Osteocyte (in vitro differentiated cells): ENCODE data around the gene PRAC1. TPM values are rescaled to one million over a fixed set of nuclear protein-coding genes. Genes with fewer than 3 reads are reported as not detected.

Experiments used
- DNase-seq: peaks from one replicate; pipeline ENCODE4 v3.0.0; 2021; ENCODE audit warnings: mixed read lengths; ENCODE audit not compliant: unreplicated experiment; ENCODE audit errors: extremely low spot score
- H3K27ac Mint-ChIP-seq: one replicate; pipeline ENCODE4 v1.8.0; 2021; ENCODE audit warnings: mild to moderate bottlenecking, mixed read lengths; ENCODE audit not compliant: unreplicated experiment
- H3K27me3 Mint-ChIP-seq: one replicate; pipeline ENCODE4 v1.8.0; 2021; ENCODE audit warnings: mixed read lengths; ENCODE audit not compliant: unreplicated experiment
- H3K36me3 Mint-ChIP-seq: one replicate; pipeline ENCODE4 v1.8.0; 2021; ENCODE audit warnings: mixed read lengths; ENCODE audit not compliant: unreplicated experiment
- H3K4me1 Mint-ChIP-seq: one replicate; pipeline ENCODE4 v1.8.0; 2021; ENCODE audit warnings: mixed read lengths; ENCODE audit not compliant: unreplicated experiment
- H3K4me3 Mint-ChIP-seq: one replicate; pipeline ENCODE4 v1.8.0; 2021; ENCODE audit warnings: mild to moderate bottlenecking, moderate library complexity, mixed read lengths; ENCODE audit not compliant: unreplicated experiment
- H3K9me3 Mint-ChIP-seq: one replicate; pipeline ENCODE4 v1.8.0; 2021; ENCODE audit warnings: mixed read lengths; ENCODE audit not compliant: unreplicated experiment
- CTCF ChIP-seq: fragments of 200-600 bp; sonication (generic); IDR thresholded peaks from 2 replicates; pipeline ENCODE4 v1.5.0; 2021; ENCODE audit warnings: antibody characterized with exemption, mild to moderate bottlenecking, moderate library complexity
- total RNA-seq: library from RNA; stranded (reverse); gene quantifications from 2 replicates; pipeline ENCODE4 v1.2.1, GENCODE V29; 2021

Gene PRAC1
- total RNA-seq, 1 donor from 2014 or later = not detected

- Mint-ChIP-seq H3K36me3 (no peaks in the 10 kb centered on the region), H3K4me1 (no peaks in the 10 kb centered on the region), H3K27ac (no peak overlapping the region), H3K9me3 (no peaks in the 10 kb centered on the region), H3K27me3 (peaks cover 12% of the 10 kb centered on the region), H3K4me3 (no peak overlapping the region)
- no peak for TF ChIP-seq CTCF
- no peak for DNase-seq
Measured at GRCh38 chr17:48690655-48691054, 31.7 kb downstream of the PRAC1 start.

DNA sequence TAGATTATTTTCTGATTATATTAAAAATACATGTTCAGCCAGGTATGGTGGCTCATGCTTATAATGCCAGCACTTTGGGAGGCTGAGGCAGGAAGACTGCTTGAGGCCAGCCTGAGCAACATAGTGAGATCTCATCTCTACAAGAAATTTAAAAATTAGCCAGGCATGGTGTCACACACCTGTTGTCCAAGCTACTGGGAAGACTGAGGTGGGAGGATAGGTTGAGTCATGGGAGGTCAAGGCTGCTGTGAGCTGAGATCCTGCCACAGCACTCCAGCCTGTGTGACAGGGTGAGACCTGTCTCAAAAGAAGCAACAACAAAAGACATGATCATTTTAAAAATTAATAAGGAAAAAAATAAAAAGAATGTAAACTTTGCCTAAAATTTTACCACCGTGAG, 40.7 kb downstream of the PRAC1 start:
- Mint-ChIP-seq H3K27me3 (peaks cover 44% of the 10 kb centered on the region), H3K36me3 (no peaks in the 10 kb centered on the region), H3K9me3 (no peaks in the 10 kb centered on the region), H3K4me1 (no peaks in the 10 kb centered on the region), H3K4me3 (no peak overlapping the region), H3K27ac (no peak overlapping the region)
- DNase-seq = no peak
- no peak for TF ChIP-seq CTCF

- Mint-ChIP-seq H3K27ac (no peak overlapping the region), H3K9me3 (no peaks in the 10 kb centered on the region), H3K4me3 (no peak overlapping the region), H3K36me3 (no peaks in the 10 kb centered on the region), H3K4me1 (no peaks in the 10 kb centered on the region), H3K27me3 (peaks cover 57% of the 10 kb centered on the region)
- no peak for TF ChIP-seq CTCF
- DNase-seq = no peak
Measured at GRCh38 chr17:48679385-48680096, 42.8 kb downstream of the PRAC1 start.

DNA sequence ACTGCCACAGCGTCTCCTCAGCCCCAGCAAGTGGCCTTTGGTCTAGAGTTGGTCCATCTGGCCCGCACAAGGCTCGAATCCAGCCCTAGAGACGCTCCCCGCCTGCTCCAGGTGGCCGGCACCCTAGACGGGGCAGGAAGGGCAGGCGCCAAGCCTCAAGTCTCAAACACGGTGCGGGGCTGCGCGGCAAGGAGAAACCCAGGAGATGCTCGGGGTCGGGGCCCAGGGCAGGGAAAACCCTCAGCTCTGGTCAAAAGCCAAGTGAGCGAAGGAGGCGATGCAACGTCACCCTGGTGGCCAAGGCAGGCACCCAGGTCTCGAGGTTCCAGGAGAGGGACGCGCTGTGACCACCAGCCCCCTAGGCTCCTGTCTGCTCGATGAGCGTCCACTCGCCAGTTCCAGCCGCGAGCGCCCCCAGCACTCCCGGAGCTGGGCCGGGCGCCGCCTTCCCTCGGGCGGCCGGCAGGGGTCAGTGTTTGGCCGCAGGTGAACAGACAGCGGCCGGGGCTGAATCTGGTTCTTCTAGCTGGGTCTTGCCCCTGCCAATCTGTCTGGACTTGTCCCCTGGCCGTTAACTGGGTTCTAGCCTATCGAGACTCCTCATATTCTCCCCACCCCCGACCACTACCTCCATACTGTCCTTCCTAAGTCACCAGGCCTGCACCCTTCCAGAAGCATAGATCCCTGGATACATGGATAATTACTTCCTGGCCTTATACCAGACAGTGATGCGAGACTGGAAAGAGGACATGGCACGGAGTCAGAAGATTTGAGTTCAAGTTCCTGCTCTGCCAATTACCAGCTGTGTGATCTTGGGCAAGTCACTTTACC, 44.0 kb downstream of the PRAC1 start:
- Mint-ChIP-seq H3K36me3 (no peaks in the 10 kb centered on the region), H3K27me3 (peaks cover 64% of the 10 kb centered on the region), H3K27ac (no peak overlapping the region), H3K4me3 (no peak overlapping the region), H3K4me1 (no peaks in the 10 kb centered on the region), H3K9me3 (no peaks in the 10 kb centered on the region)
- peak; percentile 90 for TF ChIP-seq CTCF
- DNase-seq = peak; percentile 88

DNA sequence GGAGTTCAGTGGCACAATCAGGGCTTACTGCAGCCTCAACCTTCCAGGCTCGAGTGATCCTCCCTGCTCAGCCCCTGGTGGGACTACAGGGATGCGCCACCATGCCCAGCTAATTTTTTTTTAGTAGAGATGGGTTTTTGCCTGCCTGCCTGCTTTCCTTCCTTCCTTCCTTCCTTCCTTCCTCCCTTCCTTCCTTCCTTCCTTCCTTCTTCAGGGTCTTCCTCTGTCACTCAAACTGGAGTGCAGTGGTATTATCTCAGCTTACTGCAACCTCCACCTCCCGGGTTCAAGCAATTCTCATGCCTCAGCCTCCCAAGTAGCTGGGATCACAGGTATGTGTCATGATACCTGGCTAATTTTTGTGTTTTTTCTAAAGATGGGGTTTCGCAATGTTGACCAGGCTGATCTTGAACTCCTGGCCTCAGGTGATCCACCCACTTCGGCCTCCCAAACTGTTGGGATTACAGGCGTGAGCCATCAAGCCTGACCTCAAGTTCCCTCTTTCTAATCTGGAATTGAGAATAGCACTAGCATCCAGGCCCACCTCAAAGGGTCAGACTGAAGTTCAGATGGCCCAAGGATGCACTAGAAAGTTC, 45.3 kb downstream of the PRAC1 start:
- peak; percentile 36 for DNase-seq
- no peaks in the 10 kb centered on the region for H3K36me3 Mint-ChIP-seq
- no peak overlapping the region for H3K27ac Mint-ChIP-seq
- H3K4me3 Mint-ChIP-seq = no peak overlapping the region
- no peaks in the 10 kb centered on the region for H3K4me1 Mint-ChIP-seq
- TF ChIP-seq CTCF = no peak
- H3K9me3 Mint-ChIP-seq = no peaks in the 10 kb centered on the region
- peaks cover 65% of the 10 kb centered on the region for H3K27me3 Mint-ChIP-seq
